Prostate gland (tissue), 2 donors: Measurements from ENCODE around the gene TIMP3.

Experiments used
- CTCF ChIP-seq, 4 experiments: fragments of 200-600 bp in 2 of 4; fragments of 450-650 bp in 2 of 4; sonication (generic) in 2 of 4; IDR thresholded peaks; 1 replicate in 3 of 4; 2 replicates in 1 of 4; pipeline ENCODE4 v1.5.1; 2016 to 2019; ENCODE audit warnings: antibody characterized with exemption in 4 of 4, mild to moderate bottlenecking in 2 of 4, moderate library complexity in 2 of 4
- POLR2A ChIP-seq: fragments of 450-650 bp; IDR thresholded peaks from one replicate; pipeline ENCODE4 v1.6.1; 2016; ENCODE audit warnings: antibody characterized with exemption, mild to moderate bottlenecking

- TF ChIP-seq CTCF (IDR thresholded peaks at IDR 0.05) (no peak), POLR2A (no peak)
Observed at GRCh38 chr22:32802237-32802765, 796 bp downstream of the TIMP3 start.
